Uterus (tissue), 2 donors: ENCODE data around the gene SPIRE2.

Experiments
- CTCF ChIP-seq, 4 experiments: fragments of 200-600 bp in 2 of 4; fragments of 450-650 bp in 2 of 4; sonication (generic) in 2 of 4; IDR thresholded peaks; one replicate each; pipeline ENCODE4 v1.5.1; 2016 to 2019; ENCODE audit warnings: antibody characterized with exemption in 4 of 4, mild to moderate bottlenecking in 2 of 4, moderate library complexity in 1 of 4
- POLR2A ChIP-seq, 2 donors: fragments of 450-650 bp; IDR thresholded peaks; one replicate each; pipeline ENCODE4 v1.6.1; 2016; ENCODE audit warnings: antibody characterized with exemption in 2 of 2, mild to moderate bottlenecking in 1 of 2, moderate library complexity in 1 of 2

GRCh38 chr16:89827383-89828198 lies 684 bp upstream of the SPIRE2 start:
- no peak for TF ChIP-seq CTCF (IDR thresholded peaks at IDR 0.05)
- TF ChIP-seq POLR2A (IDR thresholded peaks at IDR 0.05) = no peak
